Epithelial cell of esophagus (primary cell): ENCODE results near the gene TMEM52.

Experiments
- DNase-seq: peaks from one replicate; pipeline ENCODE4 v3.0.0; 2010; ENCODE audit warnings: low read depth
- H3K4me3 ChIP-seq: 2 replicates; pipeline ENCODE4 v1.5.1; 2011; ENCODE audit warnings: mild to moderate bottlenecking, low read length, control low read depth
- CTCF ChIP-seq: IDR thresholded peaks from 2 replicates; pipeline ENCODE4 v1.5.1; 2011; ENCODE audit warnings: low read depth, mild to moderate bottlenecking, low read length, control low read depth, inconsistent platforms; ENCODE audit not compliant: insufficient read depth; ENCODE audit errors: missing control alignments

Gene TMEM52

GRCh38 chr1:1875932-1876331, 43.1 kb downstream of the TMEM52 start:
- H3K4me3 ChIP-seq = no peak overlapping the region
- no peak for TF ChIP-seq CTCF
- no peak for DNase-seq

- no peak for TF ChIP-seq CTCF
- no peak for DNase-seq
- H3K4me3 ChIP-seq = no peak overlapping the region
These were observed 44.2 kb downstream of the TMEM52 start for GRCh38 chr1:1874901-1875300.

GRCh38 chr1:1873186-1873585, 45.9 kb downstream of the TMEM52 start:
- no peak overlapping the region for H3K4me3 ChIP-seq
- DNase-seq = no peak
- TF ChIP-seq CTCF = no peak

- no peak for TF ChIP-seq CTCF
These were observed 46.6 kb downstream of the TMEM52 start for GRCh38 chr1:1872329-1872994.

GRCh38 chr1:1869469-1869868, 49.6 kb downstream of the TMEM52 start:
- no peak for TF ChIP-seq CTCF
- DNase-seq = no peak
- H3K4me3 ChIP-seq = no peak overlapping the region

More at GRCh38 chr1:1872329-1872994, 46.6 kb downstream of the TMEM52 start:
- DNase-seq = no peak
- H3K4me3 ChIP-seq = no peak overlapping the region
